Prostate gland (tissue), 2 donors: Measurements from ENCODE around the gene EXOC2. TPM values are rescaled to one million over a fixed set of nuclear protein-coding genes. Genes with fewer than 3 reads are reported as not detected.

ENCODE experiments used
- DNase-seq: peaks from one replicate; pipeline ENCODE4 v3.0.0-alpha.2; 2019; ENCODE audit warnings: low spot score
- H3K27ac ChIP-seq, 2 donors: fragments of 200-600 bp; sonication (generic); 2 replicates each; pipeline ENCODE4 v1.5.1; 2017 to 2019
- H3K27me3 ChIP-seq: fragments of 200-600 bp; sonication (generic); replicated peaks from 2 replicates; pipeline ENCODE4 v1.5.1; 2019; ENCODE audit not compliant: insufficient read depth
- H3K36me3 ChIP-seq, 2 donors: fragments of 200-600 bp; sonication (generic); 1 replicate in 1 of 2; 2 replicates in 1 of 2; pipeline versions ENCODE4 v1.5.1 to v1.8.1; 2017 to 2019
- H3K4me1 ChIP-seq: fragments of 200-600 bp; sonication (generic); replicated peaks from 2 replicates; pipeline ENCODE4 v1.5.1; 2019
- H3K4me3 ChIP-seq, 2 donors: fragments of 200-600 bp; sonication (generic); 2 replicates each; pipeline ENCODE4 v1.5.1; 2017 to 2019
- H3K9me3 ChIP-seq: fragments of 200-600 bp; sonication (generic); 2 replicates; pipeline ENCODE4 v1.5.1; 2017
- POLR2A ChIP-seq: fragments of 450-650 bp; IDR thresholded peaks from one replicate; pipeline ENCODE4 v1.6.1; 2016; ENCODE audit warnings: antibody characterized with exemption, mild to moderate bottlenecking
- POLR2AphosphoS5 ChIP-seq: sonication (generic); formaldehyde crosslinking; IDR thresholded peaks from one replicate; pipeline ENCODE4 v1.6.1; 2017; ENCODE audit warnings: antibody characterized with exemption
- WGBS: methylation state at CpG from one replicate; pipeline ENCODE4 v1.1.5; 2018; 5-methylcytosine and 5-hydroxymethylcytosine counted together
- intact Hi-C: fragments of 100-400 bp; cut with DNase I; formaldehyde crosslinking; loops from one replicate; pipeline ENCODE4 v1.14.2; 2022
- total RNA-seq, 2 donors: library from RNA; depleted of rRNA; stranded (reverse); fragments of >200 nt; gene quantifications; one replicate each; pipeline ENCODE4 v1.1.0, GENCODE V29; 2016
- TF ChIP-seq, protein P1 (sequence below), 4 experiments: fragments of 200-600 bp in 2 of 4; fragments of 450-650 bp in 2 of 4; sonication (generic) in 2 of 4; IDR thresholded peaks; 1 replicate in 3 of 4; 2 replicates in 1 of 4; pipeline ENCODE4 v1.5.1; 2016 to 2019; ENCODE audit warnings: antibody characterized with exemption in 4 of 4, mild to moderate bottlenecking in 2 of 4, moderate library complexity in 2 of 4

The EXOC2 gene
- total RNA-seq, 2 donors from 2014 or later = 18.2 to 30.8 TPM

DNA sequence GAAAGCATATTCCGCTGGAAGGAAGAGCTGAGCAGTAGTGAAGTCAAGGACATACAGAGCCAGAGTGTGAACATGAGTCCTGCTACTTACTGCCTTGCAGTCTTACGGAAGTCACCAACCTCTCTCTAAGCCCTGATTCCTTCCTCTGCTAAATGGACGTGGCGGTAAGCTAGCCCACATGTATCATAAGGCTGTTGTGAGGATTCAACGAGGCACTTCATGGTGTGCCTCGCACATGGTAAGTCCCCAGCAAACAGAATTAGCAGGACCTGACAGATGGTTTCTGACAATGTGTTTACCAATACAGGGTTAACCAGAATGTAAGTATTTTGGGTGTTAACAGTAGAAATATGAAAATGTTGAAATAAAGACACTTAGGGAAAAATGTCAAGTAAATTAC, 208.2 kb downstream of the EXOC2 start:
- WGBS = 98% methylated on average over 6 of the region's 6 CpGs
- no peaks in the 10 kb centered on the region for H3K27me3 ChIP-seq

DNA sequence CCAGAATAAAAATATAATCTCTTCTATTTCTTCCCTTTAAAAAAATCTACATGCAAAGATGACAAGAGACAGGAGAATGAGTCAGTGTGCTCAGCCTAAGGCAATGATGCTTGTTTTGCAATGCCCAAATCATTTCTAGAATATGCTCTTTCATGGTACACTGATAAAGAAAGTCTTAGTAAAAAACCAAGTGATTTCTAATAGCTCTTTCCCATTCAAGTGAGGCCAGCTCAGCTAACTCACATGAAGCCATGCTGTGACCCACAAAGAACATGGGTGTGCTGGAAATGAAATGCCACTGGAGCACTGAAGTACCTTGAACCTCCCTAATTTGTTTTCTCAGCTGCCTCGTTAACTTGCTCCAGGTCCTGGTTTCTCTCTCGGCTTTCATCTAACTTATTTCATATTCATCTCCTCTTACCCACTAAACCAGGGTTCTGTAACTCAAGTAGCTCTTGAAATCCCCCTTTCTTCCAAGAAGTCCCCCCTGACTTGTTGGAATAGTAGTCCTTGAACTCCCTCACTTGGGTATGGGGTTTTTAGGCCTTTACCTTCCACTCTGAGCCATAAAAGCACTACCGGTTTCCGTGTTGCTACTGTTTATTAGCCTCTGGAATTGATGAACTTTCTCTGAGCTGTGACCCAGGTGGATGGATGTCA, 208.7 kb downstream of the EXOC2 start:
- no peaks in the 10 kb centered on the region for H3K9me3 ChIP-seq
- no peak overlapping the region for H3K27ac ChIP-seq
- no peaks in the 10 kb centered on the region for H3K4me1 ChIP-seq
- H3K4me3 ChIP-seq = no peak overlapping the region
- TF ChIP-seq POLR2A (no peak), POLR2AphosphoS5 (no peak)
- TF ChIP-seq, protein P1, sequence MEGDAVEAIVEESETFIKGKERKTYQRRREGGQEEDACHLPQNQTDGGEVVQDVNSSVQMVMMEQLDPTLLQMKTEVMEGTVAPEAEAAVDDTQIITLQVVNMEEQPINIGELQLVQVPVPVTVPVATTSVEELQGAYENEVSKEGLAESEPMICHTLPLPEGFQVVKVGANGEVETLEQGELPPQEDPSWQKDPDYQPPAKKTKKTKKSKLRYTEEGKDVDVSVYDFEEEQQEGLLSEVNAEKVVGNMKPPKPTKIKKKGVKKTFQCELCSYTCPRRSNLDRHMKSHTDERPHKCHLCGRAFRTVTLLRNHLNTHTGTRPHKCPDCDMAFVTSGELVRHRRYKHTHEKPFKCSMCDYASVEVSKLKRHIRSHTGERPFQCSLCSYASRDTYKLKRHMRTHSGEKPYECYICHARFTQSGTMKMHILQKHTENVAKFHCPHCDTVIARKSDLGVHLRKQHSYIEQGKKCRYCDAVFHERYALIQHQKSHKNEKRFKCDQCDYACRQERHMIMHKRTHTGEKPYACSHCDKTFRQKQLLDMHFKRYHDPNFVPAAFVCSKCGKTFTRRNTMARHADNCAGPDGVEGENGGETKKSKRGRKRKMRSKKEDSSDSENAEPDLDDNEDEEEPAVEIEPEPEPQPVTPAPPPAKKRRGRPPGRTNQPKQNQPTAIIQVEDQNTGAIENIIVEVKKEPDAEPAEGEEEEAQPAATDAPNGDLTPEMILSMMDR (IDR thresholded peaks at IDR 0.05) = no peak
- no peaks in the 10 kb centered on the region for H3K27me3 ChIP-seq
- DNase-seq = no peak
- H3K36me3 ChIP-seq = no peaks in the 10 kb centered on the region
- intact Hi-C loops = no loop called here
- WGBS = 79% methylated on average over 4 of the region's 4 CpGs

More for the DNA sequence above, 208.2 kb downstream of the EXOC2 start:
- intact Hi-C loops = no loop called here
- TF ChIP-seq POLR2A (no peak), POLR2AphosphoS5 (no peak)
- TF ChIP-seq, protein P1 (IDR thresholded peaks at IDR 0.05) = no peak
- Histone ChIP-seq H3K4me1 (no peaks in the 10 kb centered on the region), H3K4me3 (no peak overlapping the region), H3K27ac (no peak overlapping the region), H3K9me3 (no peaks in the 10 kb centered on the region), H3K36me3 (no peaks in the 10 kb centered on the region)
- no peak for DNase-seq

DNA sequence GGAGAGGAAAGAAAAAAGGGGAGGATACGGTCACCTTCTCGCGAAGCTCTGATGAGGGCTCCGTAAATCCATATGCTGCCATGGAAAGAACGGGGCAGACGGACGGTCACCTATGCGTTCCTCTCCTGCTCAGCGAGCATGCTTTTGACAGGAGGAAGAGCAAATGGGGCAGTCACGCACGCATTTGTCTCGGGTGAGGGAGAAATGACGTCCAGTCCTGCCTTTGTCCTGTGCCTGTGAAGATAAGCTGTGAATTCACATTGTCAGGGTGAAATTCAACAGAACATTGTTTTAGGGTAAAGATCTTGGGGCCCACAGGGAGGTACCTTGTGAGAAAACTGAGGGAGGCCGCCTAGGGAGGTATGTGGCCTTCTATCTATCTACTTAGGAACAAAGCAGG, 217.6 kb downstream of the EXOC2 start:
- H3K27ac ChIP-seq = no peak overlapping the region
- no peaks in the 10 kb centered on the region for H3K9me3 ChIP-seq
- no peaks in the 10 kb centered on the region for H3K4me1 ChIP-seq
- no peak overlapping the region for H3K4me3 ChIP-seq
- DNase-seq = no peak
- no peaks in the 10 kb centered on the region for H3K36me3 ChIP-seq
- 55% methylated on average over 14 of the region's 14 CpGs for WGBS
- intact Hi-C loops = no loop called here
- no peaks in the 10 kb centered on the region for H3K27me3 ChIP-seq
- TF ChIP-seq, protein P1 (IDR thresholded peaks at IDR 0.05) = no peak
- no peak for TF ChIP-seq POLR2AphosphoS5
- no peak for TF ChIP-seq POLR2A

DNA sequence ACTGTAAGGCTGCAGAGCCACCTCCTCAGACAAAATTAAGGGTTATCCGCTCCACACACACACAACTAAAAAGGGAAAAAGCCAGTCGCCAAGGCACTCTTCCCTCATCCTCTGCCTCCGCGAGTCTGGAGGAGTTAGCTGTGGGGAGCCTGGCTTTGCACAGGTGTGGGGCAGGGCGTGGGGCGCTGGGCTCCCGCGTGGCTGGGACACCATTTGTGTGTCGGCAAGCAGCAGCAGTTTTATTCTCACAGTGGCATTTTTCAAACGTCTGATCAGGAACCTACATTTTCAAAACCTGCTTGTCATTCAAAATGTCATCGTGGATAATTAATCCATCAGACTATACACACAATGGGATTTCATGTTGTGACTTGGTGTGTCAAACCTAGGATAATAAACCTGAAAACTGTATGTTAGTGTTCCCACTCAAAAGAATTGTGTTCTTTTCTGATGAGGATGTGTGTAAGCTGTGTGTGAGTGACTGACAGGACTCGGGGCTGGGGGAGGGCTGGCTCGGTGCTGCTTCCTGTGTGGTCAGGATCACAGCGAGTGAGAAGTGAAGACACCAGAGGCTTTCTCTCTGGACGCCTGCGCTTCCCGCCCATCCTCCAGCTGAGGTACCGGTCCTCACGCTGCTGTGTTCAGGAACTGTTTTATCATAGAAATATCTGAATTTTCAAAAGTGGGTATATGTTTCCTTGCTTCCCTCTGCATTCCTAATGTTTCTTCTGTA, 218.3 kb downstream of the EXOC2 start:
- H3K27ac ChIP-seq = no peak overlapping the region
- H3K9me3 ChIP-seq = no peaks in the 10 kb centered on the region
- intact Hi-C loops = no loop called here
- DNase-seq = no peak
- TF ChIP-seq, protein P1 (IDR thresholded peaks at IDR 0.05) = no peak
- TF ChIP-seq POLR2A = no peak
- no peak for TF ChIP-seq POLR2AphosphoS5
- no peaks in the 10 kb centered on the region for H3K36me3 ChIP-seq
- no peaks in the 10 kb centered on the region for H3K27me3 ChIP-seq
- H3K4me3 ChIP-seq = no peak overlapping the region
- no peaks in the 10 kb centered on the region for H3K4me1 ChIP-seq
- WGBS = 33% methylated on average over 19 of the region's 19 CpGs
